Astrocyte (in vitro differentiated cells and primary cell): ENCODE data around the gene CYRIA. TPM values are rescaled to one million over a fixed set of nuclear protein-coding genes. Genes with fewer than 3 reads are reported as not detected.
A peak's percentile ranks its signal among the peaks of the same experiment; 100 is the strongest.

Source experiments
- DNase-seq: peaks from one replicate; pipeline ENCODE4 v3.0.0-alpha.2; 2010; ENCODE audit warnings: low read depth
- FAIRE-seq: peaks from 2 replicates; lab custom pipeline; 2011; peaks lifted over from hg19 to GRCh38; lab: Jason Lieb, UNC
- H2AFZ ChIP-seq: 2 replicates; pipeline ENCODE4 v1.6.0; 2012; ENCODE audit warnings: low read depth, low read length, inconsistent platforms
- H3K27ac ChIP-seq: 2 replicates; pipeline ENCODE4 v1.5.1; 2011; ENCODE audit warnings: low read depth, low read length, inconsistent platforms
- H3K27me3 ChIP-seq: 2 replicates; pipeline ENCODE4 v1.6.0; 2011; ENCODE audit warnings: low read length, inconsistent platforms; ENCODE audit not compliant: insufficient read depth
- H3K36me3 ChIP-seq: 2 replicates; pipeline ENCODE4 v1.5.1; 2011; ENCODE audit warnings: low read length, inconsistent platforms; ENCODE audit not compliant: insufficient read depth
- H3K4me1 ChIP-seq: 2 replicates; pipeline ENCODE4 v1.5.1; 2011; ENCODE audit warnings: low read length, inconsistent platforms; ENCODE audit not compliant: insufficient read depth
- H3K4me2 ChIP-seq: 2 replicates; pipeline ENCODE4 v1.6.0; 2012; ENCODE audit warnings: low read length, inconsistent platforms
- H3K4me3 ChIP-seq: 2 replicates; pipeline ENCODE4 v1.5.1; 2011; ENCODE audit warnings: low read depth, mild to moderate bottlenecking, low read length, inconsistent platforms; ENCODE audit not compliant: insufficient read depth
- H3K79me2 ChIP-seq: 2 replicates; pipeline ENCODE4 v1.6.0; 2012; ENCODE audit warnings: mild to moderate bottlenecking, low read length, inconsistent platforms; ENCODE audit not compliant: insufficient read depth
- H3K9ac ChIP-seq: 2 replicates; pipeline ENCODE4 v1.6.0; 2012; ENCODE audit warnings: mild to moderate bottlenecking, low read length, inconsistent platforms
- H3K9me3 ChIP-seq: 2 replicates; pipeline ENCODE4 v1.5.1; 2012; ENCODE audit warnings: low read depth, mild to moderate bottlenecking, low read length, inconsistent platforms; ENCODE audit not compliant: insufficient read depth
- H4K20me1 ChIP-seq: 2 replicates; pipeline ENCODE4 v1.6.0; 2012; ENCODE audit warnings: low read length, inconsistent platforms; ENCODE audit not compliant: insufficient read depth
- H3K27ac Mint-ChIP-seq: one replicate; pipeline ENCODE4 v1.8.0; 2021; ENCODE audit warnings: mild to moderate bottlenecking, mixed read lengths; ENCODE audit not compliant: unreplicated experiment
- H3K27me3 Mint-ChIP-seq: one replicate; pipeline ENCODE4 v1.8.0; 2021; ENCODE audit warnings: low read depth, mixed read lengths; ENCODE audit not compliant: unreplicated experiment
- H3K36me3 Mint-ChIP-seq: one replicate; pipeline ENCODE4 v1.8.0; 2021; ENCODE audit warnings: low read depth, mixed read lengths; ENCODE audit not compliant: unreplicated experiment
- H3K4me1 Mint-ChIP-seq: one replicate; pipeline ENCODE4 v1.8.0; 2021; ENCODE audit warnings: low read depth, mixed read lengths; ENCODE audit not compliant: unreplicated experiment
- H3K4me3 Mint-ChIP-seq: one replicate; pipeline ENCODE4 v1.8.0; 2021; ENCODE audit warnings: mild to moderate bottlenecking, moderate library complexity, mixed read lengths; ENCODE audit not compliant: unreplicated experiment
- H3K9me3 Mint-ChIP-seq: one replicate; pipeline ENCODE4 v1.8.0; 2021; ENCODE audit warnings: mild to moderate bottlenecking, mixed read lengths; ENCODE audit not compliant: unreplicated experiment
- EZH2 ChIP-seq: IDR thresholded peaks from 2 replicates; pipeline ENCODE4 v1.6.1; 2012; ENCODE audit warnings: mild to moderate bottlenecking, low read length, inconsistent platforms; ENCODE audit not compliant: insufficient read depth
- total RNA-seq: library from RNA; stranded (reverse); gene quantifications from 2 replicates; pipeline ENCODE4 v1.2.1, GENCODE V29; 2021
- TF ChIP-seq, protein P1 (sequence below): IDR thresholded peaks from 2 replicates; pipeline ENCODE4 v1.5.1; 2011; ENCODE audit warnings: low read depth, mild to moderate bottlenecking, inconsistent platforms, low read length, moderate library complexity; ENCODE audit not compliant: insufficient read depth

Gene CYRIA
- total RNA-seq, 1 donor from 2014 or later: 4.9 TPM

DNA sequence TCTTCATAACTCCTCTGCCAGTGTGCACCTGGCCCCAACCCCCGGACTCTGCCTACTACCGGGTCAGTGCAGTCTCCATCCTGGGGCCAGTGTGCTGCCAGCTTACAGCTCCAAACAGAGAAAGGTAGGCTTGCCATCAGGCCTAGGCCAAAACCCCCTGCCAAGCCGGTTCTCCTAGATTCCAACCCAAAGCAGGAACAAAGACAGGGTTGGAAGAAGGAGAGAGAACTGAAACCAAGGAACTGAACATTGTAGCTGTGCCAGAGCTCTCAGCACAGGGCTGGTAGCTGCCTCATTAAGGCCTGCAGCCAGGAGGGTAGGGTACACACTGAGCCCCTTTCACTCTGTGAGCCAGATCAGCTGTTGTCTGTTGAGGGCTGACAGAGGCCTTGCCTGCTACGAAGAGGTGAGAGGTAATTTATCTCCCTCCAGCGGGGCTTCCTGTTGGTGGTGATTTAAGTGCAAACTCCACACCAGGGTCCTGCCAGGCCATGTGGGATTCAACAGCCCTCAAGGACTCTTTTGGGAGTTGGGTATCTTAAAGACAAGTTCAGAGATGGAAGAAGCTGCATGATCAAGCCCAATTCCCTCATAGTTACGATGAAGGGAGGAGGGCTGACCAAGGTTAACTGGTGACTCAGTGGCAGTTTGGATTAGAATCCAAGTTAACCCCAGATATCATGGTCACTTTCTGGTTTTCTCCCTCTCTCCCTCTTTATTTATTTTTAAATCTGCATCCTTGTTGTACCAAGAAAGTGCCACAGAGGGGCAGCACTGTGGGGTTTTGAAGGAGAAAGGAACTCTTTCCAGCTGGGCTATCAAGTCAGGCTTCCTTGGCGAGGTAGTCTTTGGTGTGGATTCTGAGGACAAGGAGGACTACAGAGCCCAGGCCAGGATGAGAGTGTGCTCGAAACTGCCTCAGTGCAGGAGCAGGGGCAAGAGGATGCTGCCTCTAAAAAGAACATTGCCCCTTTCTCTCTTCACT, 48.1 kb downstream of the CYRIA start:
- H3K36me3 ChIP-seq: no peaks in the 10 kb centered on the region
- Mint-ChIP-seq H3K4me3 (no peak overlapping the region), H3K27me3 (peaks cover 21% of the 10 kb centered on the region), H3K9me3 (no peaks in the 10 kb centered on the region), H3K36me3 (peaks cover 3% of the 10 kb centered on the region), H3K4me1 (peaks cover 29% of the 10 kb centered on the region), H3K27ac (no peak overlapping the region)
- H3K4me1 ChIP-seq: peaks cover 14% of the 10 kb centered on the region
- no peaks in the 10 kb centered on the region for H3K9me3 ChIP-seq
- H3K4me2 ChIP-seq: no peak overlapping the region
- H2AFZ ChIP-seq: no peak overlapping the region
- no peak for FAIRE-seq
- H3K4me3 ChIP-seq: no peak overlapping the region
- no peaks in the 10 kb centered on the region for H4K20me1 ChIP-seq
- no peaks in the 10 kb centered on the region for H3K79me2 ChIP-seq
- TF ChIP-seq EZH2: no peak
- TF ChIP-seq, protein P1, sequence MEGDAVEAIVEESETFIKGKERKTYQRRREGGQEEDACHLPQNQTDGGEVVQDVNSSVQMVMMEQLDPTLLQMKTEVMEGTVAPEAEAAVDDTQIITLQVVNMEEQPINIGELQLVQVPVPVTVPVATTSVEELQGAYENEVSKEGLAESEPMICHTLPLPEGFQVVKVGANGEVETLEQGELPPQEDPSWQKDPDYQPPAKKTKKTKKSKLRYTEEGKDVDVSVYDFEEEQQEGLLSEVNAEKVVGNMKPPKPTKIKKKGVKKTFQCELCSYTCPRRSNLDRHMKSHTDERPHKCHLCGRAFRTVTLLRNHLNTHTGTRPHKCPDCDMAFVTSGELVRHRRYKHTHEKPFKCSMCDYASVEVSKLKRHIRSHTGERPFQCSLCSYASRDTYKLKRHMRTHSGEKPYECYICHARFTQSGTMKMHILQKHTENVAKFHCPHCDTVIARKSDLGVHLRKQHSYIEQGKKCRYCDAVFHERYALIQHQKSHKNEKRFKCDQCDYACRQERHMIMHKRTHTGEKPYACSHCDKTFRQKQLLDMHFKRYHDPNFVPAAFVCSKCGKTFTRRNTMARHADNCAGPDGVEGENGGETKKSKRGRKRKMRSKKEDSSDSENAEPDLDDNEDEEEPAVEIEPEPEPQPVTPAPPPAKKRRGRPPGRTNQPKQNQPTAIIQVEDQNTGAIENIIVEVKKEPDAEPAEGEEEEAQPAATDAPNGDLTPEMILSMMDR: peak; percentile 64
- H3K9ac ChIP-seq: no peak overlapping the region
- H3K27ac ChIP-seq: no peak overlapping the region
- H3K27me3 ChIP-seq: no peaks in the 10 kb centered on the region
- DNase-seq: no peak
